TTC549 (cell line): ENCODE results near the gene IL1RAPL2.
A peak's percentile ranks its signal among the peaks of the same experiment; 100 is the strongest.
"Not testable (repeated sequence)": the region's sequence is repeated elsewhere in the genome, so short reads cannot be mapped to it uniquely, and the experiment has no call there.

Experiments used
- FAIRE-seq: peaks from 2 replicates; lab custom pipeline; 2012; peaks lifted over from hg19 to GRCh38; lab: Jason Lieb, UNC

Gene IL1RAPL2

GRCh38 chrX:104854790-104855340 is 288.9 kb downstream of the IL1RAPL2 start:
- FAIRE-seq: no peak

- FAIRE-seq: no peak
These were observed 297.5 kb downstream of the IL1RAPL2 start for GRCh38 chrX:104863466-104863865.

GRCh38 chrX:104864296-104864695 is 298.3 kb downstream of the IL1RAPL2 start:
- no peak for FAIRE-seq

GRCh38 chrX:104877504-104877903 is 311.5 kb downstream of the IL1RAPL2 start:
- no peak for FAIRE-seq

GRCh38 chrX:104902070-104902469 is 336.1 kb downstream of the IL1RAPL2 start:
- FAIRE-seq: no peak

GRCh38 chrX:104909694-104910093 is 343.7 kb downstream of the IL1RAPL2 start:
- not testable (repeated sequence) for FAIRE-seq

GRCh38 chrX:104913348-104913747 is 347.3 kb downstream of the IL1RAPL2 start:
- FAIRE-seq: no peak

GRCh38 chrX:104914686-104915085 is 348.7 kb downstream of the IL1RAPL2 start:
- not testable (repeated sequence) for FAIRE-seq

- no peak for FAIRE-seq
These were observed 352.1 kb downstream of the IL1RAPL2 start for GRCh38 chrX:104918122-104918521.

GRCh38 chrX:104921584-104922205 is 355.7 kb downstream of the IL1RAPL2 start:
- FAIRE-seq: no peak

- FAIRE-seq: peak; percentile 64
These were observed 356.2 kb downstream of the IL1RAPL2 start for GRCh38 chrX:104922206-104922621.

GRCh38 chrX:104929324-104929723 is 363.3 kb downstream of the IL1RAPL2 start:
- FAIRE-seq: no peak

- no peak for FAIRE-seq
These were observed 369.6 kb downstream of the IL1RAPL2 start for GRCh38 chrX:104935581-104935980.

GRCh38 chrX:104953251-104953650 is 387.3 kb downstream of the IL1RAPL2 start:
- FAIRE-seq: no peak

GRCh38 chrX:104961926-104962325 is 395.9 kb downstream of the IL1RAPL2 start:
- FAIRE-seq: no peak

- no peak for FAIRE-seq
These were observed 402.2 kb downstream of the IL1RAPL2 start for GRCh38 chrX:104968241-104968640.

- FAIRE-seq: no peak
These were observed 406.7 kb downstream of the IL1RAPL2 start for GRCh38 chrX:104972737-104973136.

GRCh38 chrX:104987063-104987462 is 421.1 kb downstream of the IL1RAPL2 start:
- FAIRE-seq: no peak

GRCh38 chrX:104988038-104988437 is 422.0 kb downstream of the IL1RAPL2 start:
- no peak for FAIRE-seq

- FAIRE-seq: no peak
These were observed 429.5 kb downstream of the IL1RAPL2 start for GRCh38 chrX:104995546-104995945.

GRCh38 chrX:105006103-105006502 is 440.1 kb downstream of the IL1RAPL2 start:
- FAIRE-seq: no peak

- no peak for FAIRE-seq
These were observed 441.0 kb downstream of the IL1RAPL2 start for GRCh38 chrX:105006996-105007395.

GRCh38 chrX:105013719-105014118 is 447.7 kb downstream of the IL1RAPL2 start:
- no peak for FAIRE-seq

- no peak for FAIRE-seq
These were observed 451.6 kb downstream of the IL1RAPL2 start for GRCh38 chrX:105017641-105018040.
